ENCODE results near the gene TSTD1. TPM values are rescaled to one million over a fixed set of nuclear protein-coding genes. Genes with fewer than 3 reads are reported as not detected.
"Not testable (repeated sequence)": the region's sequence is repeated elsewhere in the genome, so short reads cannot be mapped to it uniquely, and the experiment has no call there.

The TSTD1 gene
- total RNA-seq, 1 donor from 2014 or later = 13.4 TPM

DNA sequence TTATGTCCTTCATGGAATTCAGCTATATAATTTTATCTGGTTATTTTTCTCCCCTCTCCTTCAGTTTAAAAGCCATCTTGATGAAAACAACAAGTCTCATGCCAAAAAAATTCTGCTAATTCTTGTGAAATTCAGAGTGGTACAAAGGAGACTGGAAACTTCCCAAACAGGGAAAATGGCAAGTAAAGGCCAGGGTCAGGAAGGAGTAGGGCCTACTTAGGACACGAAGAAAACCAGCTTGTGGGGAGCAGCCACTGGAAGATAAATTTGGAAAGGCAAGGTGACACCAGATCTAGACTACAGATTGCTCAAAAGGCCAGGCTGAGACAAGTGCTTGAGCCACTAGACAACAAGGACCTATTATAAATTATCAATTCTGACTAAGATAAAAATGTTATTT lies 6.4 kb downstream of the TSTD1 start:
- TF ChIP-seq, protein P1, sequence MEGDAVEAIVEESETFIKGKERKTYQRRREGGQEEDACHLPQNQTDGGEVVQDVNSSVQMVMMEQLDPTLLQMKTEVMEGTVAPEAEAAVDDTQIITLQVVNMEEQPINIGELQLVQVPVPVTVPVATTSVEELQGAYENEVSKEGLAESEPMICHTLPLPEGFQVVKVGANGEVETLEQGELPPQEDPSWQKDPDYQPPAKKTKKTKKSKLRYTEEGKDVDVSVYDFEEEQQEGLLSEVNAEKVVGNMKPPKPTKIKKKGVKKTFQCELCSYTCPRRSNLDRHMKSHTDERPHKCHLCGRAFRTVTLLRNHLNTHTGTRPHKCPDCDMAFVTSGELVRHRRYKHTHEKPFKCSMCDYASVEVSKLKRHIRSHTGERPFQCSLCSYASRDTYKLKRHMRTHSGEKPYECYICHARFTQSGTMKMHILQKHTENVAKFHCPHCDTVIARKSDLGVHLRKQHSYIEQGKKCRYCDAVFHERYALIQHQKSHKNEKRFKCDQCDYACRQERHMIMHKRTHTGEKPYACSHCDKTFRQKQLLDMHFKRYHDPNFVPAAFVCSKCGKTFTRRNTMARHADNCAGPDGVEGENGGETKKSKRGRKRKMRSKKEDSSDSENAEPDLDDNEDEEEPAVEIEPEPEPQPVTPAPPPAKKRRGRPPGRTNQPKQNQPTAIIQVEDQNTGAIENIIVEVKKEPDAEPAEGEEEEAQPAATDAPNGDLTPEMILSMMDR (IDR thresholded peaks at IDR 0.05; ENCODE audit: borderline replicate concordance) = no peak
- Histone ChIP-seq H3K27me3 (ENCODE audit: low read depth) (no peaks in the 10 kb centered on the region), H3K36me3 (peaks cover under 1% of the 10 kb centered on the region), H3K4me1 (peaks cover 12% of the 10 kb centered on the region), H3K27ac (replicated peaks) (no peak overlapping the region), H3K9me3 (replicated peaks) (no peaks in the 10 kb centered on the region), H3K4me3 (no peak overlapping the region)
- intact Hi-C loops (cut with micrococcal nuclease) = no loop called here
- no peak for DNase-seq

DNA sequence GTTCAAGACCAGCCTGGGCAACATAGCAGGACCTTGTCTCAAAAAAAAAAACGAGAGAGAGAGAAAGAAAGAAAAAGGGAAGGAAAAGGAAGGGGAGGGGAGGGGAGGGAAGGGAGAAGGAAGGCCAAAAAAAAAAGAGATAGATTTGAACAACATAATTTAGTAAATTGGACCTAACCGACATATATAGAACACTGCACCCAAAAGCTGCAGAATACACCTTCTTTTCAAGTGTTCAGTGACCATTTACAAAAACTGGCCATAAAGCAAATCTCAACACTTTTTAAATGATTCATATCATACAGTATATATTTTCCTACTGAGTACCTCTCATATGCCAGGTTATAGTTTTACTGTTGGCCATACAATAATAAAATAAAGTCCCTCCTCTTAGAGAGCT lies 6.9 kb downstream of the TSTD1 start:
- intact Hi-C loops (cut with micrococcal nuclease) = no loop called here
- Histone ChIP-seq H3K27ac (replicated peaks) (no peak overlapping the region), H3K4me3 (no peak overlapping the region), H3K27me3 (ENCODE audit: low read depth) (no peaks in the 10 kb centered on the region), H3K36me3 (no peaks in the 10 kb centered on the region), H3K9me3 (replicated peaks) (no peaks in the 10 kb centered on the region), H3K4me1 (peaks cover 12% of the 10 kb centered on the region)
- TF ChIP-seq, protein P1 (IDR thresholded peaks at IDR 0.05; ENCODE audit: borderline replicate concordance) = no peak
- DNase-seq = no peak

DNA sequence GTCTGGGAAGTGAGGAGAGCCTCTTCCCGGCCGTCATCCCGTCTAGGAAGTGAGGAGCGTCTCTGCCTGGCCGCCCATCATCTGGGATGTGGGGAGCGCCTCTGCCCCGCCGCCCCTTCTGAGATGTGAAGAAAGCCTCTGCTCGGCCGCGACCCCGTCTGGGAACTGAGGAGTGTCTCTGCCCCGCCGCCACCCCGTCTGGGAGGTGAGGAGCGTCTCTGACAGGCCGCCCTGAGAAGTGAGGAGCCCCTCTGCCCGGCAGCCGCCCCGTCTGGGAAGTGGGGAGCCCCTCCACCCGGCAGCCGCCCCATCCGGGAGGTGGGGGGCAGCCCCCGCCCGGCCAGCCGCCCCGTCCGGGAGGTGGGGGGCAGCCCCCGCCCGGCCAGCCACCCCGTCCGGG lies 9.3 kb downstream of the TSTD1 start:
- H3K27ac ChIP-seq (replicated peaks); H3K4me3 ChIP-seq; DNase-seq; H3K9me3 ChIP-seq (replicated peaks); H3K36me3 ChIP-seq; intact Hi-C loops (cut with micrococcal nuclease); H3K27me3 ChIP-seq (ENCODE audit: low read depth): not testable (repeated sequence)
- H3K4me1 ChIP-seq = peaks cover 12% of the 10 kb centered on the region

DNA sequence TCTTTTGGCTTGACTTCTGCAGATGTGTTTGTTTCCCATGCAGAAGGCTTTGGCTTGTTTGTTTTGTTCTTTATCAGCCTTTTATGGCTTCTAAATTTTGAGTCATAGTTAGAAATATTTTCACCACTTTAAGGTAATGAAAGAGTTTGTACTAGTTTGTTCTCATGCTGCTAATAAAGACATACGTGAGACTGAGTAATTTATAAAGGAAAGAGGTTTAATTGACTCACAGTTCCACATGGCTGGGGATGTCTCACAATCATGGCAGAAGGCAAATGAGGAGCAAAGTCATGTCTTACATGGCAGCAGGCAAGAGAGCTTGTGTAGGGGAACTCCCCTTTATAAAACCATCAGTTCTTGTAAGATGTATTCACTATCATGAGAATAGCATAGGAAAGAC lies 11.8 kb downstream of the TSTD1 start:
- DNase-seq; intact Hi-C loops (cut with micrococcal nuclease); H3K36me3 ChIP-seq; H3K9me3 ChIP-seq (replicated peaks); H3K27me3 ChIP-seq (ENCODE audit: low read depth); H3K4me3 ChIP-seq; H3K27ac ChIP-seq (replicated peaks); H3K4me1 ChIP-seq: not testable (repeated sequence)

DNA sequence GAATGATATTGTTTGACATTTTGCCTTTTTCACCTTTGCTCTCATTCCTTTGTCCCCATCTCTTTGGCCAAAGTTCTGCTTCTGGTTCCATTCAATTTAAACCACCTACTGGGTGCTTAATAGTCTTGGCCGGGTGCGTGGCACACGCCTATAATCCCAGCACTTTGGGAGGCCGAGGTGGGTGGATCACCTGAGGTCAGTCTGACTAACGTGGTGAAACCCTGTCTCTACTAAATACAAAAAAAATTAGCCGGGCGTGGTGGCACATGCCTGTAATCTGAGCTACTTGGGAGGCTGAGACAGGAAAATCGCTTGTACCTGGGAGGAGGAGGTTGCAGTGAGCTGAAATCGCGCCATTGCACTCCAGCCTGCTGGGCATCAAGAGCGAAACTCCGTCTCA lies 16.3 kb downstream of the TSTD1 start:
- H3K36me3 ChIP-seq; intact Hi-C loops (cut with micrococcal nuclease); H3K9me3 ChIP-seq (replicated peaks); DNase-seq; H3K27me3 ChIP-seq (ENCODE audit: low read depth); H3K4me3 ChIP-seq; H3K27ac ChIP-seq (replicated peaks): not testable (repeated sequence)
- H3K4me1 ChIP-seq = peaks cover 39% of the 10 kb centered on the region

DNA sequence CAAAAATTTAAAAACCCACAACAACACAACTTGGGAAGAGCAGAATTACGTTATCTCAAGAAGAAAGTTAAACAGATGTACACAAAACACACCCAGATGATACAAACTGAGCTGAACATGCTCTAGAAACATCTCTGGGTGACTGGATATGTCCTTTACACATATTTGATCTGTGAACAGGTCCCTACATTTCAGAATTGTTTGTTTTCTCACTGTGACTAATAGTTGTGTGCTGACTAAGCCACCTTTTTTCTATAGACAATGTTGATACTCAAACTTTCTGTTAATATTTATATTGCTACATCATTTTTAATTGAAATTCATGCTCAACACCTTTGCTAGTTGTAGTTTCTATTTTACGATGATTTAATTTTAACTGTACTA lies 16.8 kb downstream of the TSTD1 start:
- TF ChIP-seq, protein P1 (IDR thresholded peaks at IDR 0.05; ENCODE audit: borderline replicate concordance) = no peak
- Histone ChIP-seq H3K4me3 (peak overlapping the region; percentile 76), H3K27ac (replicated peaks) (no peak overlapping the region), H3K27me3 (ENCODE audit: low read depth) (peaks cover 4% of the 10 kb centered on the region), H3K9me3 (replicated peaks) (no peaks in the 10 kb centered on the region), H3K4me1 (peaks cover 39% of the 10 kb centered on the region), H3K36me3 (no peaks in the 10 kb centered on the region)
- intact Hi-C loops (cut with micrococcal nuclease) = no loop called here
- DNase-seq = no peak

DNA sequence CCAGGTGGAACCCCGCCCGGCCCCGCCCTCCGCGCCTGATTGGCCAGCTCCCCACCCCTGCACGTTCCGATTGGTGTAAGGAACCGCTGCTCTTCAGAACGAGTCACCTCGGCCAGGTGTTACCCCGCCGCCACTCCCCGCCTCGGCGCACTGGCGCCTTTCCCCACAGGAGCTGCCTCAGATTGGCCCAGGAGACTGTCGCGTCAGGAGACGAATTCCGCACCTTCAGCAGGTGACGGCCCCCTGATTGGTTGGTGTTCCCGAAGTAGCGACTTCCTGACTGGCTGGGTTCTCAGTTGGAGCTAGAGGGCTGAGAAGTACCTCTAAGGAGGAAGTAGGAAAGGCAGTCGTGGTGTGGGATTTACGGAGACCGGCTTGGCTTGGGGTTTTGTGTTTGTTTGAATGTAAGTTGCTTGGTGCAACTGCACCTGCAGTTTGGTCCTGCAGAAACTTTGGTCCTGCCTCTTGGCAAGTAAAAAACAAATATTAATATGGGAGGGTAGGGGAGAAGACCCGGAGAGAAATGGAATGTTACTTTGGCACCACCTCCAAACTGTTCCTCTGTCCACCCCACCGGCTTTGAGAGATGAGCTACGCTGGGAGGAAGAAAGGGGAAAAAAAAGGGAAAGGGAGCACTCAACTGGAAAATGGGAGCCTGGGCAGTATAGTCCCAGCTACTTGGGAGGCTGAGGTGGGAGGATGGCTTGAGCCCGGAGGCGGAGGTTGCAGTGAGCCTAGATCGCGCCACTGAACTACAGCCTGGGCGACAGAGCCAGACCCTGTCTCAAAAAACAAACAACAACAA lies 17.4 kb downstream of the TSTD1 start:
- TF ChIP-seq, protein P1 (IDR thresholded peaks at IDR 0.05; ENCODE audit: borderline replicate concordance) = no peak
- no peaks in the 10 kb centered on the region for H3K9me3 ChIP-seq (replicated peaks)
- H3K4me1 ChIP-seq = peaks cover 39% of the 10 kb centered on the region
- peak overlapping the region; percentile 88 for H3K27ac ChIP-seq (replicated peaks)
- H3K27me3 ChIP-seq (ENCODE audit: low read depth) = peaks cover 4% of the 10 kb centered on the region
- intact Hi-C loops (cut with micrococcal nuclease) = no loop called here
- no peaks in the 10 kb centered on the region for H3K36me3 ChIP-seq
- DNase-seq = peak; percentile 79
- H3K4me3 ChIP-seq = peak overlapping the region; percentile 76

All from left ventricle myocardium inferior (tissue), 1 donor.